ENCODE measurements around the gene MEF2A.
"Not testable (repeated sequence)": the region's sequence is repeated elsewhere in the genome, so short reads cannot be mapped to it uniquely, and the experiment has no call there.

Gene MEF2A

GRCh38 chr15:99565299-99566156, at the start of gene MEF2A:
MEF2A (plus strand) TSS chr15:99565984; CDS start chr15:99633120, 67,136 bp downstream.
- peak; percentile 92 for DNase-seq
- in situ Hi-C loops (cut with MboI; ENCODE audit: low pct_unique_long_range_greater_than_20kb, low sequenced_read_pairs), result no loop called here

- in situ Hi-C loops (cut with MboI; ENCODE audit: low pct_unique_long_range_greater_than_20kb, low sequenced_read_pairs), result no loop called here
- DNase-seq, result no peak
Measured at GRCh38 chr15:99518191-99518590, 47.6 kb upstream of the MEF2A start.

- DNase-seq; in situ Hi-C loops (cut with MboI; ENCODE audit: low pct_unique_long_range_greater_than_20kb, low sequenced_read_pairs): not testable (repeated sequence)
Measured at GRCh38 chr15:99519366-99519765, 46.4 kb upstream of the MEF2A start.

- DNase-seq, result no peak
- in situ Hi-C loops (cut with MboI; ENCODE audit: low pct_unique_long_range_greater_than_20kb, low sequenced_read_pairs), result no loop called here
Measured at GRCh38 chr15:99522288-99522687, 43.5 kb upstream of the MEF2A start.

GRCh38 chr15:99526176-99526575, 39.6 kb upstream of the MEF2A start:
- DNase-seq, result no peak
- in situ Hi-C loops (cut with MboI; ENCODE audit: low pct_unique_long_range_greater_than_20kb, low sequenced_read_pairs), result no loop called here

- in situ Hi-C loops (cut with MboI; ENCODE audit: low pct_unique_long_range_greater_than_20kb, low sequenced_read_pairs), result no loop called here
- DNase-seq, result no peak
Measured at GRCh38 chr15:99526671-99527070, 39.1 kb upstream of the MEF2A start.

- in situ Hi-C loops (cut with MboI; ENCODE audit: low pct_unique_long_range_greater_than_20kb, low sequenced_read_pairs), result no loop called here
- no peak for DNase-seq
Measured at GRCh38 chr15:99536422-99537040, 29.3 kb upstream of the MEF2A start.

GRCh38 chr15:99537344-99537743, 28.4 kb upstream of the MEF2A start:
- in situ Hi-C loops (cut with MboI; ENCODE audit: low pct_unique_long_range_greater_than_20kb, low sequenced_read_pairs), result no loop called here

GRCh38 chr15:99538261-99538660, 27.5 kb upstream of the MEF2A start:
- DNase-seq, result no peak
- in situ Hi-C loops (cut with MboI; ENCODE audit: low pct_unique_long_range_greater_than_20kb, low sequenced_read_pairs), result no loop called here

More at GRCh38 chr15:99537344-99537743, 28.4 kb upstream of the MEF2A start:
- no peak for DNase-seq

- in situ Hi-C loops (cut with MboI; ENCODE audit: low pct_unique_long_range_greater_than_20kb, low sequenced_read_pairs), result no loop called here
- no peak for DNase-seq
Measured at GRCh38 chr15:99542828-99543227, 23.0 kb upstream of the MEF2A start.

GRCh38 chr15:99545605-99546004, 20.2 kb upstream of the MEF2A start:
- in situ Hi-C loops (cut with MboI; ENCODE audit: low pct_unique_long_range_greater_than_20kb, low sequenced_read_pairs), result no loop called here
- DNase-seq, result no peak

- in situ Hi-C loops (cut with MboI; ENCODE audit: low pct_unique_long_range_greater_than_20kb, low sequenced_read_pairs), result no loop called here
- DNase-seq, result no peak
Measured at GRCh38 chr15:99546441-99547100, 19.2 kb upstream of the MEF2A start.

GRCh38 chr15:99547517-99547916, 18.3 kb upstream of the MEF2A start:
- in situ Hi-C loops (cut with MboI; ENCODE audit: low pct_unique_long_range_greater_than_20kb, low sequenced_read_pairs), result no loop called here

GRCh38 chr15:99550077-99550476, 15.7 kb upstream of the MEF2A start:
- in situ Hi-C loops (cut with MboI; ENCODE audit: low pct_unique_long_range_greater_than_20kb, low sequenced_read_pairs), result no loop called here
- DNase-seq, result no peak

More at GRCh38 chr15:99547517-99547916, 18.3 kb upstream of the MEF2A start:
- DNase-seq, result no peak

GRCh38 chr15:99552111-99552510, 13.7 kb upstream of the MEF2A start:
- DNase-seq, result no peak
- in situ Hi-C loops (cut with MboI; ENCODE audit: low pct_unique_long_range_greater_than_20kb, low sequenced_read_pairs), result no loop called here

GRCh38 chr15:99554880-99555488, 10.8 kb upstream of the MEF2A start:
- no peak for DNase-seq
- in situ Hi-C loops (cut with MboI; ENCODE audit: low pct_unique_long_range_greater_than_20kb, low sequenced_read_pairs), result no loop called here

GRCh38 chr15:99556011-99556410, 9.8 kb upstream of the MEF2A start:
- no peak for DNase-seq
- in situ Hi-C loops (cut with MboI; ENCODE audit: low pct_unique_long_range_greater_than_20kb, low sequenced_read_pairs), result no loop called here

GRCh38 chr15:99556578-99556977, 9.2 kb upstream of the MEF2A start:
- in situ Hi-C loops (cut with MboI; ENCODE audit: low pct_unique_long_range_greater_than_20kb, low sequenced_read_pairs), result no loop called here
- DNase-seq, result no peak

- in situ Hi-C loops (cut with MboI; ENCODE audit: low pct_unique_long_range_greater_than_20kb, low sequenced_read_pairs), result no loop called here
- DNase-seq, result no peak
Measured at GRCh38 chr15:99558084-99558483, 7.7 kb upstream of the MEF2A start.

GRCh38 chr15:99558571-99558970, 7.2 kb upstream of the MEF2A start:
- in situ Hi-C loops (cut with MboI; ENCODE audit: low pct_unique_long_range_greater_than_20kb, low sequenced_read_pairs), result no loop called here

More at GRCh38 chr15:99558571-99558970, 7.2 kb upstream of the MEF2A start:
- no peak for DNase-seq
